CD8-positive, alpha-beta memory T cell (primary cell): ENCODE measurements around the gene DPH3. TPM values are rescaled to one million over a fixed set of nuclear protein-coding genes. Genes with fewer than 3 reads are reported as not detected.

Experiments used
- CTCF ChIA-PET: fragments of 350-600 bp; sonication (Branson Sonifier 250); formaldehyde crosslinking; loops from one replicate; lab custom pipeline; 2021; ENCODE audit warnings: antibody characterized with exemption; lab: Charles Lee
- POLR2A ChIA-PET: fragments of 350-600 bp; sonication (Branson Sonifier 250); formaldehyde crosslinking; loops from one replicate; lab custom pipeline; 2021; ENCODE audit warnings: antibody characterized with exemption; lab: Charles Lee
- DNase-seq, 5 donors: peaks; one replicate each; pipeline versions ENCODE4 v3.0.0 to v3.0.0-alpha.2; 2020 to 2022; ENCODE audit warnings: mixed read lengths in 1 of 5
- H3K27ac ChIP-seq: one replicate; pipeline ENCODE4 v1.7.0; 2013; ENCODE audit warnings: low read depth, mild to moderate bottlenecking, low read length, moderate library complexity
- H3K27me3 ChIP-seq: 2 replicates; pipeline ENCODE4 v1.7.0; 2013; ENCODE audit warnings: low read length, mild to moderate bottlenecking; ENCODE audit not compliant: insufficient read depth, poor library complexity, severe bottlenecking
- H3K36me3 ChIP-seq: 2 replicates; pipeline ENCODE4 v1.7.0; 2013; ENCODE audit warnings: mild to moderate bottlenecking, low read length, moderate library complexity; ENCODE audit not compliant: insufficient read depth
- H3K4me1 ChIP-seq: 2 replicates; pipeline ENCODE4 v1.7.0; 2013; ENCODE audit warnings: mild to moderate bottlenecking, low read length, moderate library complexity; ENCODE audit not compliant: insufficient read depth
- H3K4me3 ChIP-seq: 2 replicates; pipeline ENCODE4 v1.7.0; 2013; ENCODE audit warnings: mild to moderate bottlenecking, low read length
- H3K9me3 ChIP-seq: 2 replicates; pipeline ENCODE4 v1.7.0; 2013; ENCODE audit warnings: mild to moderate bottlenecking, low read length
- H3K27ac Mint-ChIP-seq, 8 donors: one replicate each; pipeline ENCODE4 v1.8.0; 2020 to 2021; ENCODE audit warnings: mixed read lengths in 8 of 8, mild to moderate bottlenecking in 6 of 8, inconsistent platforms in 3 of 8, moderate library complexity in 3 of 8
- H3K27me3 Mint-ChIP-seq, 2 donors: one replicate each; pipeline ENCODE4 v1.8.0; 2020 to 2021; ENCODE audit warnings: mixed read lengths in 2 of 2, mild to moderate bottlenecking in 1 of 2, moderate library complexity in 1 of 2
- H3K36me3 Mint-ChIP-seq, 3 donors: one replicate each; pipeline ENCODE4 v1.8.0; 2020 to 2021; ENCODE audit warnings: mixed read lengths in 3 of 3, inconsistent platforms in 1 of 3, mild to moderate bottlenecking in 1 of 3
- H3K4me1 Mint-ChIP-seq, 3 donors: one replicate each; pipeline ENCODE4 v1.8.0; 2020 to 2021; ENCODE audit warnings: mixed read lengths in 3 of 3, inconsistent platforms in 1 of 3, mild to moderate bottlenecking in 1 of 3
- H3K4me3 Mint-ChIP-seq, 7 donors: one replicate each; pipeline ENCODE4 v1.8.0; 2020 to 2021; ENCODE audit warnings: mixed read lengths in 7 of 7, mild to moderate bottlenecking in 6 of 7, moderate library complexity in 4 of 7, inconsistent platforms in 2 of 7
- H3K9me3 Mint-ChIP-seq, 5 donors: one replicate each; pipeline ENCODE4 v1.8.0; 2020 to 2022; ENCODE audit warnings: mixed read lengths in 5 of 5, mild to moderate bottlenecking in 3 of 5, moderate library complexity in 2 of 5, inconsistent platforms in 1 of 5
- polyA plus RNA-seq: library from polyadenylated mRNA; unstranded; fragments of 300-500 nt; fragmentation: Illumina TruSeq; gene quantifications from one replicate; pipeline ENCODE4 v1.2.3, GENCODE V29; 2021
- total RNA-seq, 2 experiments: library from RNA; stranded (reverse); gene quantifications; one replicate each; pipeline ENCODE4 v1.2.3, GENCODE V29; 2021

DPH3 gene
- total and polyA plus RNA-seq, 3 experiments from 2014 or later, result 29.9 to 32.8 (median 31.7) TPM

GRCh38 chr3:16300881-16301359, 36.2 kb upstream of the DPH3 start:
- no peaks in the 10 kb centered on the region for H3K27me3 ChIP-seq
- CTCF ChIA-PET, result interaction anchor here (0.8 to 6.8 kb wide), 6 partner anchors 11 to 229 kb away, joined by 3 to 77 read pairs (median 28); no protein-coding TSS in a partner anchor
- H3K4me1 ChIP-seq, result peaks cover 99% of the 10 kb centered on the region
- no peaks in the 10 kb centered on the region for H3K27me3 Mint-ChIP-seq
- peak overlapping the region; percentile 34 for H3K27ac ChIP-seq
- H3K4me3 ChIP-seq, result peak overlapping the region; percentile 40
- peaks cover 38 to 79% (median 49%) of the 10 kb centered on the region in 3 donors for H3K36me3 Mint-ChIP-seq
- H3K9me3 Mint-ChIP-seq, result peaks cover 0 to 3% (median 0%) of the 10 kb centered on the region in 5 donors
- DNase-seq, result peak; percentile 19 to 83 (median 75)
- H3K36me3 ChIP-seq, result peaks cover 35% of the 10 kb centered on the region
- POLR2A ChIA-PET, result interaction anchor here (0.6 to 2.6 kb wide), 12 partner anchors 10 to 1171 kb away, joined by 3 to 17 read pairs (median 7); partner anchors contain the start of genes DPH3 and OXNAD1
- H3K9me3 ChIP-seq, result no peaks in the 10 kb centered on the region
- peak overlapping the region; percentile 86 to 98 (median 95) for H3K27ac Mint-ChIP-seq
- H3K4me3 Mint-ChIP-seq, result peak overlapping the region; percentile 84 to 93 (median 88)
- H3K4me1 Mint-ChIP-seq, result peaks cover 91 to 99% (median 98%) of the 10 kb centered on the region in 3 donors

GRCh38 chr3:16300307-16300706, 35.6 kb upstream of the DPH3 start:
- CTCF ChIA-PET, result interaction anchor here (0.8 to 6.8 kb wide), 6 partner anchors 10 to 229 kb away, joined by 3 to 77 read pairs (median 28); no protein-coding TSS in a partner anchor
- H3K27ac Mint-ChIP-seq, result peak overlapping the region; percentile 86 to 98 (median 95)
- peak overlapping the region; percentile 84 to 93 (median 88) for H3K4me3 Mint-ChIP-seq
- peaks cover 35% of the 10 kb centered on the region for H3K36me3 ChIP-seq
- H3K4me1 ChIP-seq, result peaks cover 99% of the 10 kb centered on the region
- POLR2A ChIA-PET, result interaction anchor here (0.9 to 2.6 kb wide), 10 partner anchors 12 to 212 kb away, joined by 3 to 17 read pairs (median 8); partner anchors contain the start of genes DPH3 and OXNAD1
- H3K27ac ChIP-seq, result peak overlapping the region; percentile 34
- peaks cover 91 to 99% (median 98%) of the 10 kb centered on the region in 3 donors for H3K4me1 Mint-ChIP-seq
- peak in 1 of 5 donors; percentile 52 for DNase-seq
- peaks cover 0 to 3% (median 0%) of the 10 kb centered on the region in 5 donors for H3K9me3 Mint-ChIP-seq
- peaks cover 44 to 79% (median 50%) of the 10 kb centered on the region in 3 donors for H3K36me3 Mint-ChIP-seq
- H3K27me3 ChIP-seq, result no peaks in the 10 kb centered on the region
- H3K9me3 ChIP-seq, result no peaks in the 10 kb centered on the region
- H3K27me3 Mint-ChIP-seq, result no peaks in the 10 kb centered on the region
- peak overlapping the region; percentile 40 for H3K4me3 ChIP-seq

GRCh38 chr3:16299746-16300145, 35.0 kb upstream of the DPH3 start:
- H3K27ac Mint-ChIP-seq, result peak overlapping the region; percentile 86 to 98 (median 95)
- CTCF ChIA-PET, result interaction anchor here (1.9 to 6.8 kb wide), 4 partner anchors 9 to 20 kb away, joined by 8 to 77 read pairs (median 52); no protein-coding TSS in a partner anchor
- H3K4me1 ChIP-seq, result peaks cover 98% of the 10 kb centered on the region
- H3K27me3 Mint-ChIP-seq, result no peaks in the 10 kb centered on the region
- no peak for DNase-seq
- no peak overlapping the region for H3K27ac ChIP-seq
- POLR2A ChIA-PET, result interaction anchor here (1.9 to 2.6 kb wide), 5 partner anchors 12 to 38 kb away, joined by 8 to 17 read pairs (median 12); no protein-coding TSS in a partner anchor
- peaks cover 90 to 99% (median 98%) of the 10 kb centered on the region in 3 donors for H3K4me1 Mint-ChIP-seq
- no peak overlapping the region for H3K4me3 ChIP-seq
- peak overlapping the region; percentile 84 to 93 (median 88) for H3K4me3 Mint-ChIP-seq
- no peaks in the 10 kb centered on the region for H3K27me3 ChIP-seq
- H3K36me3 ChIP-seq, result peaks cover 33% of the 10 kb centered on the region
- H3K36me3 Mint-ChIP-seq, result peaks cover 46 to 76% (median 47%) of the 10 kb centered on the region in 3 donors
- H3K9me3 Mint-ChIP-seq, result peaks cover 0 to 3% (median 0%) of the 10 kb centered on the region in 5 donors
- H3K9me3 ChIP-seq, result no peaks in the 10 kb centered on the region

- Histone ChIP-seq H3K36me3 (peaks cover 35% of the 10 kb centered on the region), H3K27me3 (no peaks in the 10 kb centered on the region), H3K27ac (no peak overlapping the region), H3K4me1 (peaks cover 98% of the 10 kb centered on the region), H3K4me3 (peak overlapping the region; percentile 3), H3K9me3 (no peaks in the 10 kb centered on the region)
- CTCF ChIA-PET, result interaction anchor here (1.3 to 1.5 kb wide), 2 partner anchors 18 to 21 kb away, joined by 4 to 5 read pairs; no protein-coding TSS in a partner anchor
- no peak for DNase-seq
- Mint-ChIP-seq H3K9me3 (peaks cover 0 to 4% (median 1%) of the 10 kb centered on the region in 5 donors), H3K27me3 (no peaks in the 10 kb centered on the region), H3K4me3 (peak overlapping the region in 6 of 7 donors; percentile 24 to 93 (median 73)), H3K36me3 (peaks cover 41 to 71% (median 45%) of the 10 kb centered on the region in 3 donors), H3K27ac (peak overlapping the region; percentile 74 to 98 (median 89)), H3K4me1 (peaks cover 87 to 98% (median 96%) of the 10 kb centered on the region in 3 donors)
- POLR2A ChIA-PET, result interaction anchor here (0.7 kb wide), 1 partner anchor 15 kb away, joined by 3 read pairs; no protein-coding TSS in a partner anchor
These were observed 34.1 kb upstream of the DPH3 start for GRCh38 chr3:16298891-16299290.

GRCh38 chr3:16297997-16298885, 33.5 kb upstream of the DPH3 start:
- Mint-ChIP-seq H3K9me3 (peaks cover 0 to 11% (median 8%) of the 10 kb centered on the region in 5 donors), H3K36me3 (peaks cover 42 to 75% (median 49%) of the 10 kb centered on the region in 3 donors), H3K4me3 (peak overlapping the region in 5 of 7 donors; percentile 30 to 93 (median 54)), H3K4me1 (peaks cover 90 to 99% (median 98%) of the 10 kb centered on the region in 3 donors), H3K27ac (peak overlapping the region; percentile 74 to 98 (median 89)), H3K27me3 (no peaks in the 10 kb centered on the region)
- peak in 1 of 5 donors; percentile 14 for DNase-seq
- Histone ChIP-seq H3K36me3 (peaks cover 35% of the 10 kb centered on the region), H3K27me3 (no peaks in the 10 kb centered on the region), H3K4me3 (peak overlapping the region; percentile 3), H3K27ac (no peak overlapping the region), H3K9me3 (no peaks in the 10 kb centered on the region), H3K4me1 (peaks cover 98% of the 10 kb centered on the region)
- CTCF ChIA-PET, result interaction anchor here (1.2 to 1.5 kb wide), 3 partner anchors 14 to 22 kb away, joined by 3 to 5 read pairs (median 4); no protein-coding TSS in a partner anchor
- POLR2A ChIA-PET, result interaction anchor here (0.7 kb wide), 1 partner anchor 15 kb away, joined by 3 read pairs; no protein-coding TSS in a partner anchor

GRCh38 chr3:16295298-16295890, 30.7 kb upstream of the DPH3 start:
- no peak overlapping the region for H3K4me3 ChIP-seq
- H3K4me3 Mint-ChIP-seq, result peak overlapping the region; percentile 2 to 81 (median 40)
- H3K27ac Mint-ChIP-seq, result peak overlapping the region; percentile 32 to 97 (median 72)
- H3K27me3 Mint-ChIP-seq, result no peaks in the 10 kb centered on the region
- H3K9me3 ChIP-seq, result no peaks in the 10 kb centered on the region
- peaks cover 82 to 96% (median 95%) of the 10 kb centered on the region in 3 donors for H3K4me1 Mint-ChIP-seq
- H3K36me3 Mint-ChIP-seq, result peaks cover 35 to 70% (median 53%) of the 10 kb centered on the region in 3 donors
- POLR2A ChIA-PET, result interaction anchor here (0.8 to 1.8 kb wide), 7 partner anchors 9 to 30 kb away, joined by 3 to 4 read pairs (median 3); partner anchors contain the start of gene OXNAD1
- CTCF ChIA-PET, result interaction anchor here (0.7 to 9.8 kb wide), 6 partner anchors 9 to 43 kb away, joined by 3 to 286 read pairs (median 4); no protein-coding TSS in a partner anchor
- H3K36me3 ChIP-seq, result peaks cover 29% of the 10 kb centered on the region
- H3K9me3 Mint-ChIP-seq, result peaks cover 0 to 11% (median 8%) of the 10 kb centered on the region in 5 donors
- no peak for DNase-seq
- H3K27me3 ChIP-seq, result no peaks in the 10 kb centered on the region
- no peak overlapping the region for H3K27ac ChIP-seq
- peaks cover 93% of the 10 kb centered on the region for H3K4me1 ChIP-seq
